GM10266 (cell line): ENCODE measurements around the gene ZNF335.

Source experiments
- DNase-seq: peaks from one replicate; pipeline ENCODE4 v3.0.0; 2012; ENCODE audit errors: extremely low spot score
- TF ChIP-seq, protein P1 (sequence below): IDR thresholded peaks from 2 replicates; pipeline ENCODE4 v1.5.1; 2012; ENCODE audit warnings: mild to moderate bottlenecking, low read depth; ENCODE audit not compliant: control insufficient read depth, insufficient read depth; ENCODE audit errors: missing control alignments

ZNF335 gene

DNA sequence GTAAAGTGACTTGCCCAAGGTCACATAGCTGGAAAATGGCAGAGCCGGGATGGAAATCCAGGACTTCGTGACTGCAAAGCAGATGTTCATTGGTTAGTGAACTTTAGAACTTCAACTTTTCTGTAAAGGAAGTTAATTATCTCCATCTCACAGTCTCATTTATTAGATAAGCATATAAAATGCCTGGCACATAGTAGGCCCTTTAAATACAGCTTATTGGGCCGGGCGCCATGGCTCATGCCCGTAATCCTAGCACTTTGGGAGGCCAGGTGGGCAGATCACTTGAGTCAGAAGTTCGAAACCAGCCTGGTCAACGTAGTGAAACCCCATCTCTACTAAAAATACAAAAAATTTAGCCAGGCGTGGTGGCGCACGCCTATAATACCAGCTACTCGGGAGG is 35.0 kb upstream of the ZNF335 start:
- TF ChIP-seq, protein P1, sequence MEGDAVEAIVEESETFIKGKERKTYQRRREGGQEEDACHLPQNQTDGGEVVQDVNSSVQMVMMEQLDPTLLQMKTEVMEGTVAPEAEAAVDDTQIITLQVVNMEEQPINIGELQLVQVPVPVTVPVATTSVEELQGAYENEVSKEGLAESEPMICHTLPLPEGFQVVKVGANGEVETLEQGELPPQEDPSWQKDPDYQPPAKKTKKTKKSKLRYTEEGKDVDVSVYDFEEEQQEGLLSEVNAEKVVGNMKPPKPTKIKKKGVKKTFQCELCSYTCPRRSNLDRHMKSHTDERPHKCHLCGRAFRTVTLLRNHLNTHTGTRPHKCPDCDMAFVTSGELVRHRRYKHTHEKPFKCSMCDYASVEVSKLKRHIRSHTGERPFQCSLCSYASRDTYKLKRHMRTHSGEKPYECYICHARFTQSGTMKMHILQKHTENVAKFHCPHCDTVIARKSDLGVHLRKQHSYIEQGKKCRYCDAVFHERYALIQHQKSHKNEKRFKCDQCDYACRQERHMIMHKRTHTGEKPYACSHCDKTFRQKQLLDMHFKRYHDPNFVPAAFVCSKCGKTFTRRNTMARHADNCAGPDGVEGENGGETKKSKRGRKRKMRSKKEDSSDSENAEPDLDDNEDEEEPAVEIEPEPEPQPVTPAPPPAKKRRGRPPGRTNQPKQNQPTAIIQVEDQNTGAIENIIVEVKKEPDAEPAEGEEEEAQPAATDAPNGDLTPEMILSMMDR = no peak
- no peak for DNase-seq

DNA sequence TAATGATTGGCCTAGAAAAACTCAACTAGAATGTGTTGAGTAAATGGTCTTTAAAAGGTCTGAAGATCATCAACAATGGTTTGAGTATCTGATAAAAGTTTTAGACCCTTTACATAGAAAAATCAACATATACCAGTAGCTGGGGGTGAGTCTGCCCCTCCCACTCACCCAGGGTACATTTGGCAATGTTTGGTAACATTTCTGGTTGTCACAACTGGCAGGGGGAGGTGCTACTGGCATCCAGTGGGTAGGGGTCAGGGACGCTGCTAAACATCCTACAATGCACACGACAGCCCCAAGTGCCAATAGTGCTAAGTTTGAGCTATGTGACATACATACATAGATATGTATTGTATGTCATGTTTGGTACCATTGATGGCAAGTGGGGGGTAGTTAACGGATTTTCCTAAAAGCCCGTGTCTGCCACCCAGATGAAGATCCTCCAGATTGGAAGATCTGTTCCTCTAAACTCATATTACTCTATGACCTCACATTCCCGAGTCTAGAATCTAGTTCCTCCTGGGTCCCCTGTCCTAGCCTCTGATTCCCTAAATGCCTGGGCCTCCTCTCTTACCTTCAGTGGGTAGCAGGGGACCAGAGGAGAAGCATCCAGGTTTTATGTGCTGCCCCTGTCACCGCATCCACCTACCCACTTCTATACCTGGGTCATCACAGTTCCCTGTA is 34.2 kb upstream of the ZNF335 start:
- TF ChIP-seq, protein P1 = no peak
- no peak for DNase-seq

DNA sequence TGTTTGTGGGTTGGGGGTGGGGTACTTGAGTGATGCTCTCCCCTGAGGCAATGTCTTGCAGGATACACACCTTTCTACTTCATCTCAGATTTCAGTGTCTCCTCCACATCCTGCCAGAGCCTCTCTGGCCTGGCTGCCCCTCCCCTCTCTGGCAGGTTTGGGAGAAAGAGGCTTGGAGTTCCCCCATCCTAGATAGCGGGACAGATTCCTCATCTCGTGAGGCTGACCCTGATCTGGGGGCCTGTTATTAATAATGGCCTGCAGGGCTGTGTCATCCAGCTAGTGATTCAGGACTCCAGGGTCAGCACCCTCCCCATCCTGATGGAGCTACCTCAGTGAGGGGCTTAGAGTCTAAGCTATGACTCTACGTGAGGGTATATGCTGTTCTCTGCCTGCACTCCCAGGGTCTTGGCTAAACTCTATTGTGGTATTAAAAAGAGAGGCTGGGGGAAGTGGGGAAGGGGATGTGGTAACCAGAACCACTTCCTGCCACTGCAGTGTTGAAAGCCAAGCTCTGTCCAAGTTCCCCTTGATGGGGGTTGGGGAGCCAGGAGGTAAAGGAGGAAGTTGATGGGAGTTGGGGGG is 33.0 kb upstream of the ZNF335 start:
- no peak for DNase-seq

DNA sequence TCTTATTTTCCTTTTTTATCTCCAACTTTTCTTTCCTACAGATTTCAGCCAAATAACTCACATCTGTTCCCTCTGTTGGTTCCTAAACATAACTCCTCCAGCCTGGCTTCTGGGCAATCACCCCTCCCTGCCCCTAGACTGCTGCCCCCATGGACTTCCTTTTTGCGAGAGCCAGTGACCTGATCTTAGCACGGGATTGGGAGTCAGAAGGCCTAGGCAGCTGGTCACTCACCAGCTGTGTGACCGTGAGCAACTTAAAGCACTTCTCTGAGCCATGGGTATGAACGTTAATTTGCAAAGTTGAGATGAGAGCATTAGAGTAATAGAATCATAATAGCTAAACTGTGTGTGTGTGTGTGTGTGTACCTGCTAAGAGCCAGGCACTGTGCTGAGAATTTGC is 32.2 kb upstream of the ZNF335 start:
- no peak for DNase-seq
- TF ChIP-seq, protein P1 = no peak

More for the DNA sequence above, 33.0 kb upstream of the ZNF335 start:
- TF ChIP-seq, protein P1 = no peak

DNA sequence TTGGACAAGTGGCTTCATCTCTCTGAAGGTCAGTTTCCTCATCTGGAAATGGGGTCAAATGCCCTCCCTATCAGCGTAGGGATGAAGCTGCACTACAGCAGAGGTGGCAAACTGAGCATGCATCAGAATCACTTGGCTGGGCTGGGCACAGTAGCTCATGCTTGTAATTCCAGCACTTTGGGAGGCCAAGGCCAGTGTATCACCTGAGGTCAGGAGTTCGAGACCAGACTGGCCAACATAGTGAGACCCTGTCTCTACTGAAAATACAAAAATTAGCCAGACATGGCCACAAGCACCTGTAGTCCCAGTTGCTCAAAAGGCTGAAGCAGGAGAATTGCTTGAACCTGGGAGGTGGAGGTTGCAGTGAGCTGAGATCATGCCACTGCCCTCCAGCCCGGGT is 30.0 kb upstream of the ZNF335 start:
- TF ChIP-seq, protein P1 = no peak
- DNase-seq = no peak

DNA sequence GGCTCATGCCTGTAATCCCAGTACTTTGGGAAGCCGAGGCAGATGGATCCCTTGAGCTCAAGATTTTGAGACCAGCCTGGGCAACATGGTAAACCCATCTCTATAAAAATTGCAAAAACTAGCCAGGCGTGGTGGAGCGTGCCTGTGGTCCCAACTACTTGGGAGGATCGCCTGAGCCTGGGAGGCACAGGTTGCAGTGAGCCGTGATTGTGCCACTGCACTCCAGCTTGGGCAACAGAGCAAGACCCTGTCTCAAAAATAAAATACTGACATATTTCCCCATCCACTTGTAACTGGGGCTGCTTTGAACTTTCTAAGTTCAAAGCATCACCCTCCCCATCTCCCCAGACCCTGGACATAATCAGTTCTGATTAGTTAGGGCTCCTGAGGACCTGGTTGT is 29.5 kb upstream of the ZNF335 start:
- no peak for DNase-seq
- TF ChIP-seq, protein P1 = no peak

DNA sequence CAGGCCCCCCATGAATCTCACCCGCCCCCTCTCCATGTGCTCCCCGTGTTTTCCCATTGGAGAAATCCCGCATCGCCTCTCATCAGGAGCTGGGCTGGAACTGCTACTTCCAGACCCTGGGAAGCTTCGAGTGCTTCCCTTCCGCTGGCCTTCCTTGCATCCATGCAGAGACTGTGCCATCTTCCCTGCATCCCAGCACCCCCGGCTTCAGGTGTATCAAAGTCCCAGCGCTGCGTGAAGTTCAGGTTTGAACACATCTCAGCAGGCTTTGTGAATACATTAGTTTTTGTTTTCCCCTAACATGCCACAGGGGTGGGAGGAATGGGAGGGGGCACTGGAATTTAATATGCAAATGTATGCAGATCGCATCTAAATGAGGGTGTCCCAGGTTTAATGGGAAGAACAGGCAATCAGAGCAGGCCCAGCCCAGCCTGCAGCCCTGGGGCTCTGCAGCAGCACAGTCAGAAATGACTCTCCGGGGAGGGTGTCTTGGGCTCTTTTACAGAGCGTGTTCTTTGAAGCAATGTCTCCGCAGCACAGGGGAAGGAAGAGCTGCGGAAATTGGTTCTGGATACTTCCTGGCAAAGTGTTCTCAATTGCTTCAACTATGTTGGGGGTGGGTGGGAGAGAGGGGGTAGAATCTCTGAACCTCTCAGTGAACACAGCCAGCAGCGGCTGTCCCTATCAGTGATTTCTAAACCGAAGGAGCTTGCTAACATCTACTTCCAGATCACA is 28.4 kb upstream of the ZNF335 start:
- TF ChIP-seq, protein P1 = no peak
- no peak for DNase-seq
